Measurements from ENCODE around the gene MEF2C.

DNA sequence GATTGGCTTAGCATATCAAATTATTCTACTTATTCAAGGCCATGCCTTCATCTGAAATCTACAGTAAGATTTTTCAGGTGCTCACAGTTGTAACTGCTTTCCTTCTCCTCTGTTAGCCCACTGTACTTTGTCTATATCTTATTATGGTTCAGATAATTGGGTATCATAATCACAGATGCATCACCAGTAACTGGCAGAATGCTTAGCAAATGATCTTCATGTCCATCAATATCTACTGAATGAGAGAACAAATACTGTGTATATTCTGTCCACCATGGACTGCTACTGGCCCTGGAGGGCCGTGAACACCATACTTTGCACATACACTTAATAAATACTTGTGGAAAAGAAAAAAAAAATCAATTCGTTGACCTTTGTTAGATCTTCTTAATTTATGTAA lies 96.2 kb downstream of the MEF2C start:
- TF ChIP-seq POLR2AphosphoS5 (IDR thresholded peaks at IDR 0.05; ENCODE audit: low read depth, low read length): no peak
- TF ChIP-seq POLR2A (IDR thresholded peaks at IDR 0.05; ENCODE audit: low read depth, low read length): no peak
- TF ChIP-seq TAF1 (IDR thresholded peaks at IDR 0.05; ENCODE audit: borderline replicate concordance, low read depth, low read length): no peak
